B cell (primary cell): Measurements from ENCODE around the gene TCEAL8. TPM values are rescaled to one million over a fixed set of nuclear protein-coding genes. Genes with fewer than 3 reads are reported as not detected.

Experiments used
- ATAC-seq: fragments of 200-7000 bp; cut with Tn5 transposase; one replicate; pipeline ENCODE4 v1.10.0; 2021; ENCODE audit warnings: low read depth, mild to moderate bottlenecking, moderate number of reproducible peaks, moderate library complexity
- CTCF ChIA-PET: fragments of 350-600 bp; sonication (Branson Sonifier 250); formaldehyde crosslinking; loops from one replicate; lab custom pipeline; 2021; ENCODE audit warnings: antibody characterized with exemption, inconsistent platforms; lab: Charles Lee
- POLR2A ChIA-PET: fragments of 350-600 bp; sonication (Branson Sonifier 250); formaldehyde crosslinking; loops from one replicate; lab custom pipeline; 2021; ENCODE audit warnings: antibody characterized with exemption; lab: Charles Lee
- DNase-seq: peaks from one replicate; pipeline ENCODE4 v3.0.0; 2013
- H2AFZ ChIP-seq: 2 replicates; pipeline ENCODE4 v1.6.1; 2012; ENCODE audit warnings: mild to moderate bottlenecking, low read depth, low read length; ENCODE audit not compliant: insufficient read depth, poor library complexity, severe bottlenecking
- H3K27ac ChIP-seq, 2 donors: 1 replicate in 1 of 2; 2 replicates in 1 of 2; pipeline ENCODE4 v1.5.1; 2012 to 2013; ENCODE audit warnings: low read length in 2 of 2, mild to moderate bottlenecking in 2 of 2, moderate library complexity in 1 of 2
- H3K27me3 ChIP-seq, 4 experiments: fragments of 200-600 bp in 1 of 4; sonication (generic) in 1 of 4; replicated peaks in 1 of 4; 1 replicate in 2 of 4; 2 replicates in 2 of 4; pipeline versions ENCODE4 v1.6.1 to v1.7.0; 2013 to 2016; ENCODE audit warnings: low read length in 3 of 4, mild to moderate bottlenecking in 2 of 4, mixed read lengths in 1 of 4, moderate library complexity in 1 of 4; ENCODE audit not compliant: insufficient read depth in 4 of 4, control insufficient read depth in 3 of 4; ENCODE audit errors: control extremely low read depth in 1 of 4
- H3K36me3 ChIP-seq, 2 experiments: replicated peaks in 1 of 2; 1 replicate in 1 of 2; 2 replicates in 1 of 2; pipeline versions ENCODE4 v1.6.1 to v1.7.1; 2013; ENCODE audit warnings: low read length in 1 of 2; ENCODE audit not compliant: insufficient read depth in 2 of 2, control insufficient read depth in 1 of 2; ENCODE audit errors: control extremely low read depth in 1 of 2, extremely low read depth in 1 of 2
- H3K4me1 ChIP-seq, 2 donors: fragments of 200-600 bp in 1 of 2; sonication (generic) in 1 of 2; 1 replicate in 1 of 2; 2 replicates in 1 of 2; pipeline versions ENCODE4 v1.5.1 to v1.6.1; 2013 to 2017; ENCODE audit warnings: low read length in 2 of 2; ENCODE audit not compliant: control insufficient read depth in 2 of 2, insufficient read depth in 2 of 2
- H3K4me2 ChIP-seq: replicated peaks from 2 replicates; pipeline ENCODE3; 2012; ENCODE audit warnings: mild to moderate bottlenecking, low read depth, low read length; ENCODE audit not compliant: poor library complexity, severe bottlenecking
- H3K4me3 ChIP-seq, 5 experiments: fragments of 200-600 bp in 1 of 5; sonication (generic) in 1 of 5; 1 replicate in 3 of 5; 2 replicates in 2 of 5; pipeline versions ENCODE4 v1.5.1 to v1.7.0; 2011 to 2016; ENCODE audit warnings: low read length in 4 of 5, mild to moderate bottlenecking in 4 of 5, low read depth in 2 of 5, control low read depth in 1 of 5, moderate library complexity in 1 of 5; ENCODE audit not compliant: insufficient read depth in 1 of 5; ENCODE audit errors: control extremely low read depth in 1 of 5, extremely low read depth in 1 of 5
- H3K79me2 ChIP-seq: fragments of 200-600 bp; sonication (generic); one replicate; pipeline ENCODE4 v1.6.0; 2016; ENCODE audit warnings: low read length; ENCODE audit not compliant: control insufficient read depth, insufficient read depth
- H3K9ac ChIP-seq: fragments of 200-600 bp; sonication (generic); 2 replicates; pipeline ENCODE4 v1.6.1; 2017; ENCODE audit warnings: mild to moderate bottlenecking, low read length, moderate library complexity
- H3K9me3 ChIP-seq, 3 donors: one replicate each; pipeline versions ENCODE4 v1.6.1 to v1.7.1; 2013; ENCODE audit warnings: low read length in 2 of 3; ENCODE audit not compliant: control insufficient read depth in 2 of 3, insufficient read depth in 1 of 3; ENCODE audit errors: control extremely low read depth in 1 of 3
- H4K20me1 ChIP-seq: 2 replicates; pipeline ENCODE4 v1.6.0; 2012; ENCODE audit warnings: mild to moderate bottlenecking, low read length; ENCODE audit not compliant: insufficient read depth, control insufficient read depth, poor library complexity, severe bottlenecking
- H3K27ac Mint-ChIP-seq: one replicate; pipeline ENCODE4 v1.8.0; 2021; ENCODE audit warnings: mixed read lengths
- H3K27me3 Mint-ChIP-seq: one replicate; pipeline ENCODE4 v1.8.0; 2021; ENCODE audit warnings: mixed read lengths
- H3K4me1 Mint-ChIP-seq: one replicate; pipeline ENCODE4 v1.8.0; 2021; ENCODE audit warnings: mixed read lengths
- H3K4me3 Mint-ChIP-seq: one replicate; pipeline ENCODE4 v1.8.0; 2021; ENCODE audit warnings: mixed read lengths
- H3K9me3 Mint-ChIP-seq: one replicate; pipeline ENCODE4 v1.8.0; 2022; ENCODE audit warnings: mixed read lengths; ENCODE audit not compliant: insufficient read depth
- EZH2 ChIP-seq: IDR thresholded peaks from 2 replicates; pipeline ENCODE4 v1.6.1; 2012; ENCODE audit warnings: borderline replicate concordance, low read depth, mild to moderate bottlenecking, moderate library complexity, low read length; ENCODE audit not compliant: insufficient read depth, poor library complexity, severe bottlenecking
- WGBS: methylation state at CpG from one replicate; pipeline ENCODE4 v1.1.5; 2013; ENCODE audit warnings: missing lambda C conversion rate; ENCODE audit not compliant: insufficient coverage; 5-methylcytosine and 5-hydroxymethylcytosine counted together
- intact Hi-C: fragments of 100-400 bp; cut with micrococcal nuclease; formaldehyde crosslinking; loops from one replicate; pipeline ENCODE4 v1.10.0; 2022
- polyA plus RNA-seq: library from polyadenylated mRNA; depleted of rRNA; stranded (reverse); fragments of >200 nt; gene quantifications from 2 replicates; pipeline ENCODE4 v1.2.3, GENCODE V29; 2012
- total RNA-seq, 2 donors: library from RNA; stranded (reverse); fragments of 120-200 nt in 1 of 2; gene quantifications; 1 replicate in 1 of 2; 2 replicates in 1 of 2; pipeline versions ENCODE4 v1.2.3 to v1.2.4, GENCODE V29; 2013 to 2022
- TF ChIP-seq, protein P1 (sequence below): fragments of 200-600 bp; IDR thresholded peaks from one replicate; pipeline ENCODE4 v1.8.0; 2022; ENCODE audit warnings: antibody characterized with exemption, mild to moderate bottlenecking

The TCEAL8 gene
- total and polyA plus RNA-seq, 2 donors (not counting 1 experiment from before 2014, with no cell fraction given): 4.1 to 17.5 TPM

DNA sequence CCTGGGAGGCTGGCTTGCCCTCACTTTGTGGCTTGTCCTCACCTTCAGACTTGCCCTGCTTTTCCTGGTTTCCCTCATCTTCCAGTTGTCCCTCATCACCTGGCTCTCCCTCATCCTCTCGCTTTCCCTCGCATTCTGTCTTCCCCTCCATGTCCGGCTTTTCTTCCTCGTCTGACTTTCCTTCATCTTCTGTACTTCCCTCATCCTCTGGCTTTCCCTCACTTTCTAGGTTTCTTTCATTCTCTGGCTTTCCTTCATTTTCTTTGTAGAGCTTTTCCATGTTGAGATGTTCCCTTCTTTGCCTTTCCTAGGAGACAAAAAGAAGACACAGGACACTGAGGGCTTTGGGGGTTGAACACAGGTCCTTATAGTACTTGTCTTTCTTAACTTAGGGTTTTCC, 19.3 kb upstream of the TCEAL8 start:
- peaks cover 0 to 8% of the 10 kb centered on the region in 2 donors for H3K4me1 ChIP-seq
- H3K27ac ChIP-seq: no peak overlapping the region
- Mint-ChIP-seq H3K27me3 (peaks cover 44% of the 10 kb centered on the region), H3K4me1 (peaks cover 9% of the 10 kb centered on the region), H3K9me3 (no peaks in the 10 kb centered on the region), H3K4me3 (no peak overlapping the region), H3K27ac (no peak overlapping the region)
- 100% methylated on average over 3 of the region's 4 CpGs for WGBS
- H3K4me2 ChIP-seq: no peak overlapping the region
- no peak for DNase-seq
- intact Hi-C loops: no loop called here
- ChIA-PET POLR2A (no interaction called here), CTCF (no interaction called here)
- no peaks in the 10 kb centered on the region for H3K36me3 ChIP-seq
- no peak for TF ChIP-seq EZH2
- TF ChIP-seq, protein P1, sequence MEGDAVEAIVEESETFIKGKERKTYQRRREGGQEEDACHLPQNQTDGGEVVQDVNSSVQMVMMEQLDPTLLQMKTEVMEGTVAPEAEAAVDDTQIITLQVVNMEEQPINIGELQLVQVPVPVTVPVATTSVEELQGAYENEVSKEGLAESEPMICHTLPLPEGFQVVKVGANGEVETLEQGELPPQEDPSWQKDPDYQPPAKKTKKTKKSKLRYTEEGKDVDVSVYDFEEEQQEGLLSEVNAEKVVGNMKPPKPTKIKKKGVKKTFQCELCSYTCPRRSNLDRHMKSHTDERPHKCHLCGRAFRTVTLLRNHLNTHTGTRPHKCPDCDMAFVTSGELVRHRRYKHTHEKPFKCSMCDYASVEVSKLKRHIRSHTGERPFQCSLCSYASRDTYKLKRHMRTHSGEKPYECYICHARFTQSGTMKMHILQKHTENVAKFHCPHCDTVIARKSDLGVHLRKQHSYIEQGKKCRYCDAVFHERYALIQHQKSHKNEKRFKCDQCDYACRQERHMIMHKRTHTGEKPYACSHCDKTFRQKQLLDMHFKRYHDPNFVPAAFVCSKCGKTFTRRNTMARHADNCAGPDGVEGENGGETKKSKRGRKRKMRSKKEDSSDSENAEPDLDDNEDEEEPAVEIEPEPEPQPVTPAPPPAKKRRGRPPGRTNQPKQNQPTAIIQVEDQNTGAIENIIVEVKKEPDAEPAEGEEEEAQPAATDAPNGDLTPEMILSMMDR: no peak
- H3K4me3 ChIP-seq: no peak overlapping the region
- H3K9ac ChIP-seq: no peak overlapping the region
- H2AFZ ChIP-seq: no peak overlapping the region
- H4K20me1 ChIP-seq: no peaks in the 10 kb centered on the region
- no peaks in the 10 kb centered on the region for H3K9me3 ChIP-seq
- peaks cover 0 to 18% (median 4%) of the 10 kb centered on the region in 4 experiments for H3K27me3 ChIP-seq
- no peak for ATAC-seq
- H3K79me2 ChIP-seq: no peaks in the 10 kb centered on the region

DNA sequence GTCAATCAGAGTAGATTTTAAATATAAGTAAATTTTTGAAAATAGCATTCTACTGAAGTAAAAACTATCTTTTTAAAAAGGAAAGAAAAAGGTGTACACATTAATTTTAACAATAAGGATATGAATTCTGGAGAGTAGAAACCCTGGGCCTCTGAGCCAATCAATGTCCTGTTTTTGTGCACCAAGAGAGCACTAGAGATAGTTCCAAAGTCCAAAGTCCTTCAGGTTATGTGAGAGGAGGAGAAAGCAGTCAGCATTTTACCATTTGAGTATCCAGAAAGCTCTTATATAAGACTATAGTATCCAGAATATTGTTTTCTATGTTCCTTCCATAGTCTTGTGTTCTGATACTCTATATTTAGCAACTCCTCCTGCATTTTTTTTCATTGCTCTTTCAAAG, 3.3 kb upstream of the TCEAL8 start:
- TF ChIP-seq, protein P1: no peak
- TF ChIP-seq EZH2: no peak
- H3K9me3 ChIP-seq: no peaks in the 10 kb centered on the region
- no peak overlapping the region for H3K27ac ChIP-seq
- intact Hi-C loops: no loop called here
- POLR2A ChIA-PET: no interaction called here
- Mint-ChIP-seq H3K27me3 (peaks cover 7% of the 10 kb centered on the region), H3K9me3 (no peaks in the 10 kb centered on the region), H3K4me3 (no peak overlapping the region), H3K4me1 (peaks cover 18% of the 10 kb centered on the region), H3K27ac (no peak overlapping the region)
- CTCF ChIA-PET: no interaction called here
- H3K36me3 ChIP-seq: no peaks in the 10 kb centered on the region
- no peaks in the 10 kb centered on the region for H4K20me1 ChIP-seq
- ATAC-seq (no peak), DNase-seq (no peak)
- no peaks in the 10 kb centered on the region for H3K27me3 ChIP-seq
- no peak overlapping the region for H3K9ac ChIP-seq
- peaks cover 4% of the 10 kb centered on the region for H3K79me2 ChIP-seq
- no peak overlapping the region for H3K4me3 ChIP-seq
- no peak overlapping the region for H3K4me2 ChIP-seq
- H3K4me1 ChIP-seq: peaks cover 3 to 14% of the 10 kb centered on the region in 2 donors
- H2AFZ ChIP-seq: no peak overlapping the region
